ENCODE data around the gene COL8A1.

COL8A1 gene

DNA sequence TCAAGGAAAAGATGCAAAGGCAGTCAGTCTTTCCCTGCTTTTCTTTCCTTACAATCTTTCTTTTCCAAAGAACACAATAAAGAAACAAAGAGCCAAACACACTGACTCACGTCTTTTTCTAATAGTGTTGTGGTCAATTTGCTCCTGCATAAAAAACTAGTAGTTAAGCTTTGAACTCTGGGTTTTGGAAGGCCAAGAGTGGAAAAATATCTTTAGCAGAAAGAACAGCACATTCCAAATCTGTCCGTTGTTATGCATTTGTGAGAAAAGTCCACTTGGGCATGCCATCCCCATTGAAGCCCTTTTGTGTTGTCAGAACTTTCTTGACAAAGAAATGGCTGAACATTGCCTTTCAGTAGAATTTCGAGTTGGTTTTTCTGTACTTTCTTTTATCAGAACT is 18.2 kb downstream of the COL8A1 start:
- H3K4me3 ChIP-seq (ENCODE audit: low read length): no peak overlapping the region
- H3K4me2 ChIP-seq (ENCODE audit: low read depth, low read length): no peak overlapping the region
- no peaks in the 10 kb centered on the region for H3K4me1 ChIP-seq (ENCODE audit: low read length)
- H2AFZ ChIP-seq (ENCODE audit: low read length): no peak overlapping the region
- TF ChIP-seq EZH2 (optimal IDR thresholded peaks at IDR 0.05; ENCODE audit: low read depth, low read length) (no peak), EZH2phosphoT487 (IDR thresholded peaks at IDR 0.05; ENCODE audit: low read length) (no peak)
- TF ChIP-seq, protein P1, sequence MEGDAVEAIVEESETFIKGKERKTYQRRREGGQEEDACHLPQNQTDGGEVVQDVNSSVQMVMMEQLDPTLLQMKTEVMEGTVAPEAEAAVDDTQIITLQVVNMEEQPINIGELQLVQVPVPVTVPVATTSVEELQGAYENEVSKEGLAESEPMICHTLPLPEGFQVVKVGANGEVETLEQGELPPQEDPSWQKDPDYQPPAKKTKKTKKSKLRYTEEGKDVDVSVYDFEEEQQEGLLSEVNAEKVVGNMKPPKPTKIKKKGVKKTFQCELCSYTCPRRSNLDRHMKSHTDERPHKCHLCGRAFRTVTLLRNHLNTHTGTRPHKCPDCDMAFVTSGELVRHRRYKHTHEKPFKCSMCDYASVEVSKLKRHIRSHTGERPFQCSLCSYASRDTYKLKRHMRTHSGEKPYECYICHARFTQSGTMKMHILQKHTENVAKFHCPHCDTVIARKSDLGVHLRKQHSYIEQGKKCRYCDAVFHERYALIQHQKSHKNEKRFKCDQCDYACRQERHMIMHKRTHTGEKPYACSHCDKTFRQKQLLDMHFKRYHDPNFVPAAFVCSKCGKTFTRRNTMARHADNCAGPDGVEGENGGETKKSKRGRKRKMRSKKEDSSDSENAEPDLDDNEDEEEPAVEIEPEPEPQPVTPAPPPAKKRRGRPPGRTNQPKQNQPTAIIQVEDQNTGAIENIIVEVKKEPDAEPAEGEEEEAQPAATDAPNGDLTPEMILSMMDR (IDR thresholded peaks at IDR 0.05; ENCODE audit: low read length): no peak
- no peak for DNase-seq
- H4K20me1 ChIP-seq (ENCODE audit: insufficient read depth, low read length): no peaks in the 10 kb centered on the region
- no peaks in the 10 kb centered on the region for H3K79me2 ChIP-seq (ENCODE audit: low read length)
- no peaks in the 10 kb centered on the region for H3K36me3 ChIP-seq (replicated peaks; ENCODE audit: insufficient read depth, low read length)
- H3K27ac ChIP-seq (ENCODE audit: low read length): no peak overlapping the region
- H3K9me2 ChIP-seq (replicated peaks; ENCODE audit: insufficient read depth, low read length): no peaks in the 10 kb centered on the region
- H3K9ac ChIP-seq (ENCODE audit: low read length): no peak overlapping the region
- H3K9me3 ChIP-seq (replicated peaks; ENCODE audit: insufficient read depth, low read length): no peaks in the 10 kb centered on the region
- H3K27me3 ChIP-seq (replicated peaks; ENCODE audit: insufficient read depth, low read length): no peaks in the 10 kb centered on the region
- no peaks in the 10 kb centered on the region for H3F3A ChIP-seq (ENCODE audit: insufficient read depth, low read length)

DNA sequence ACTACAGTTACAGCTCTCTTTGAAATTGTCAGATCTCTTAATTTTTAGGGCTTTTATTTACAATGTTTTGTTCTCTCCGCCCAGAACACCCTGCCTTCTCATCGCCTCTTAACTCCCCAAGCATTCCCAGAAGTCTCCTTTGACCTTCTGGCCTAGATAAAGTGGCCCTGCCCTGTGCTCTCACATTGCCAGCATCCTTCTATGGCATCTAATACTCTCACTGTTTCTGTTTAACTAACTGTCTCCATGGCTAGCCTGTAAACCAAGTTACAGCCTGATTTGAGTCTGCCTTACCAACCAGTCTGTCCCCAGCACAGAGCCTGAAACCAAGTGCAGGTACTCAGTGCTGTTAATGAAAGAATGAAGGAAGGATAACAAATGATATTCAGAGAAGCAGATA is 19.9 kb downstream of the COL8A1 start:
- no peak for DNase-seq
- H4K20me1 ChIP-seq (ENCODE audit: insufficient read depth, low read length): no peaks in the 10 kb centered on the region
- no peak overlapping the region for H3K27ac ChIP-seq (ENCODE audit: low read length)

DNA sequence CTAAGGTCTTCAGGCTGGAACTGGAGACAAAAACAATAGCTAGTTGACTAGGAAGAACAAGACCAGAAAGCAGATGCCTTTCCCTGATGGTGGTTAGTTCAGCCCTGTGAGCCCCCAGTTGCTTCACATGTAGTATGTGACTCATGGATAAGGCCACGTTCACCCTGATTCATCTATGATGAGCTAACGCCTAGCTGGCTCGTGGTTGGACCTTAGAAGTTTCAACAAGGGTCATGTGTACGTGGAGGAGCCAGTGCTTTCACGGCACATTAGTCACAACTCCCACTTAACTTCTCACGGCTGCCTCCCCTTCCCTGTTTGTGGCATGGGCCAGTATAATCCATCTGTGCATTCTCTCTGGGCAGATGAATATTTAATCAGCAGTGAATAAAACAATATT is 20.6 kb downstream of the COL8A1 start:
- Histone ChIP-seq H3K36me3 (replicated peaks; ENCODE audit: insufficient read depth, low read length) (no peaks in the 10 kb centered on the region), H3K27ac (ENCODE audit: low read length) (no peak overlapping the region), H3K9me2 (replicated peaks; ENCODE audit: insufficient read depth, low read length) (no peaks in the 10 kb centered on the region), H3K9ac (ENCODE audit: low read length) (no peak overlapping the region), H3K4me1 (ENCODE audit: low read length) (no peaks in the 10 kb centered on the region), H4K20me1 (ENCODE audit: insufficient read depth, low read length) (no peaks in the 10 kb centered on the region), H3K27me3 (replicated peaks; ENCODE audit: insufficient read depth, low read length) (no peaks in the 10 kb centered on the region), H3F3A (ENCODE audit: insufficient read depth, low read length) (no peaks in the 10 kb centered on the region), H2AFZ (ENCODE audit: low read length) (no peak overlapping the region), H3K4me2 (ENCODE audit: low read depth, low read length) (no peak overlapping the region), H3K4me3 (ENCODE audit: low read length) (no peak overlapping the region), H3K9me3 (replicated peaks; ENCODE audit: insufficient read depth, low read length) (no peaks in the 10 kb centered on the region), H3K79me2 (ENCODE audit: low read length) (no peaks in the 10 kb centered on the region)
- TF ChIP-seq EZH2phosphoT487 (IDR thresholded peaks at IDR 0.05; ENCODE audit: low read length) (no peak), EZH2 (optimal IDR thresholded peaks at IDR 0.05; ENCODE audit: low read depth, low read length) (no peak)
- TF ChIP-seq, protein P1 (IDR thresholded peaks at IDR 0.05; ENCODE audit: low read length): no peak
- DNase-seq: no peak

More for the DNA sequence above, 19.9 kb downstream of the COL8A1 start:
- Histone ChIP-seq H3F3A (ENCODE audit: insufficient read depth, low read length) (no peaks in the 10 kb centered on the region), H3K4me1 (ENCODE audit: low read length) (no peaks in the 10 kb centered on the region), H2AFZ (ENCODE audit: low read length) (no peak overlapping the region), H3K79me2 (ENCODE audit: low read length) (no peaks in the 10 kb centered on the region), H3K36me3 (replicated peaks; ENCODE audit: insufficient read depth, low read length) (no peaks in the 10 kb centered on the region), H3K9me2 (replicated peaks; ENCODE audit: insufficient read depth, low read length) (no peaks in the 10 kb centered on the region), H3K9me3 (replicated peaks; ENCODE audit: insufficient read depth, low read length) (no peaks in the 10 kb centered on the region), H3K9ac (ENCODE audit: low read length) (no peak overlapping the region), H3K4me3 (ENCODE audit: low read length) (no peak overlapping the region), H3K27me3 (replicated peaks; ENCODE audit: insufficient read depth, low read length) (no peaks in the 10 kb centered on the region), H3K4me2 (ENCODE audit: low read depth, low read length) (no peak overlapping the region)
- TF ChIP-seq EZH2phosphoT487 (IDR thresholded peaks at IDR 0.05; ENCODE audit: low read length) (no peak), EZH2 (optimal IDR thresholded peaks at IDR 0.05; ENCODE audit: low read depth, low read length) (no peak)
- TF ChIP-seq, protein P1 (IDR thresholded peaks at IDR 0.05; ENCODE audit: low read length): no peak
